Heart left ventricle (tissue), 13 donors: ENCODE measurements around the gene LIPC.

ENCODE experiments used
- POLR2A ChIP-seq, 2 donors: fragments of 450-650 bp; IDR thresholded peaks; one replicate each; pipeline ENCODE4 v1.6.1; 2017; ENCODE audit warnings: antibody characterized with exemption in 2 of 2, mild to moderate bottlenecking in 2 of 2, moderate library complexity in 2 of 2
- TF ChIP-seq, protein P1 (sequence below), 12 donors: fragments of 200-600 bp; sonication (generic) in 4 of 12; IDR thresholded peaks; one replicate each; pipeline versions ENCODE4 v1.5.0 to v1.8.0; 2018 to 2022; ENCODE audit warnings: antibody characterized with exemption in 12 of 12, mild to moderate bottlenecking in 5 of 12
- donor health status: ischemic (EF 13 %, LVEDD 7.1; RV severe dilation, severe dysfunction).
- donor health status: DM: no; HTN: yes; CAD: no.
- donor health status: DM: no; HTN: no; CAD: no.
- donor health status: ischemic (EF 25% LVEDD 6.9; RV normal size, moderate dysfunction).
- donor health status: ischemic (EF 25% LVEDD 5.7; RV mildly dilated, moderate dysfunction).
- donor health status: ischemic (EF 35%, LVEDD 5.7; RV mildly dilated, moderate dysfunction).
- donor health status: nonischemic (EF 11% LVEDD 7.7; RV severe dilation, severe dysfunction).
- donor health status: DM: yes; HTN: yes; CAD: no.
- donor health status: PGD.
- donor health status: ischemic (EF 29% LVEDD 5.4; RV normal size, mild dysfunction).
- donor health status: nonischemic (EF 23%, LVEDD 6.1; RV moderate dilation, normal function).

DNA sequence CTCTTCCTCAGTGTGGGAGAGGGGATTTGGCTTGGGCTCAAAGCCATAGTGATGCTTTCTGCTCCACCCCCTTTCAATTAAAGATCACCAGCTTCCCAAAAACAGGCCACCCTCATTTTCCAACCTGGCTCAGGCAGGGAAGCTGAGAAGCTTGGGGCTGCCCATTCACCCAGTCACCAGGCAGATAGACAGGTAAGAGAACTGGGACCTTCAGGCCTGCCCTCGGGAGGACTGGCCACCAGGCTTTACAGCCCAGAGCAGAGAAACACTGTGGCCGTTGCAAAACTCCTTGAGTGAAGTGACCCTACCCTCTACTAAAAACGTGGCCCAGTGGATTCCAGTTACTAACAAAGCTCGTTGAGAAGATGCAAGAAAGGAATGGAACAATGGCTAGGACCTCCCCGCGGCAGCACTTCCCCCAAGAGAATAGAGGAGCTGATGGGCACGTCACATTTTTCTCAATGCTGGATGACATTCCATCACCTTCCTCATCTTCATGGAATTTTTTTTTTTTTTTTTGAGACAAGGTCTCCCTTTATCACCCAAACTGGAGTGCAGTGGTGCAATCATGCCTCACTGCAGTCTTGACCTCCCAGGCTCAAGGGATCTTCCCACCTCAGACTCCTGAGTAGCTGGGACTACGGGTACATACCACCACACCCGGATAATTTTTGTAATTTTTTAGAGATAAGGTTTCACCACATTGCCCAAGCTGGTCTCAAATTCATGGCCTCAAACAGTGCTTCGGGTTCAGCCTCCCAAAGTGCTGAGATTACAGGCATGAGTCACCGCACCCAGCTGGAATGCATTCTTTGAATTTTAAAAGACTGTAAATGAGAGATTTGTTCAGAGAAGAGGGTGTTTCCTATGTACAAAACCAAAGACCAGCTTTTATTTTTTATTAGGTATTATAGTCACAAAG lies 37.9 kb downstream of the LIPC start:
- TF ChIP-seq, protein P1, sequence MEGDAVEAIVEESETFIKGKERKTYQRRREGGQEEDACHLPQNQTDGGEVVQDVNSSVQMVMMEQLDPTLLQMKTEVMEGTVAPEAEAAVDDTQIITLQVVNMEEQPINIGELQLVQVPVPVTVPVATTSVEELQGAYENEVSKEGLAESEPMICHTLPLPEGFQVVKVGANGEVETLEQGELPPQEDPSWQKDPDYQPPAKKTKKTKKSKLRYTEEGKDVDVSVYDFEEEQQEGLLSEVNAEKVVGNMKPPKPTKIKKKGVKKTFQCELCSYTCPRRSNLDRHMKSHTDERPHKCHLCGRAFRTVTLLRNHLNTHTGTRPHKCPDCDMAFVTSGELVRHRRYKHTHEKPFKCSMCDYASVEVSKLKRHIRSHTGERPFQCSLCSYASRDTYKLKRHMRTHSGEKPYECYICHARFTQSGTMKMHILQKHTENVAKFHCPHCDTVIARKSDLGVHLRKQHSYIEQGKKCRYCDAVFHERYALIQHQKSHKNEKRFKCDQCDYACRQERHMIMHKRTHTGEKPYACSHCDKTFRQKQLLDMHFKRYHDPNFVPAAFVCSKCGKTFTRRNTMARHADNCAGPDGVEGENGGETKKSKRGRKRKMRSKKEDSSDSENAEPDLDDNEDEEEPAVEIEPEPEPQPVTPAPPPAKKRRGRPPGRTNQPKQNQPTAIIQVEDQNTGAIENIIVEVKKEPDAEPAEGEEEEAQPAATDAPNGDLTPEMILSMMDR (IDR thresholded peaks at IDR 0.05): no peak
- TF ChIP-seq POLR2A (IDR thresholded peaks at IDR 0.05): no peak
